ENCODE measurements around the gene FXYD6. TPM values are rescaled to one million over a fixed set of nuclear protein-coding genes. Genes with fewer than 3 reads are reported as not detected.

The FXYD6 gene
- total and polyA plus RNA-seq, 2 of the 8 experiments (the other 6 are each of a cell fraction or from before 2014, with no cell fraction given): 44.6 to 117 TPM

GRCh38 chr11:117806846-117807245 lies 69.6 kb downstream of the FXYD6 start:
- H2BK15ac ChIP-seq (ENCODE audit: low read length): no peak overlapping the region
- H3K4me2 ChIP-seq (ENCODE audit: insufficient read depth in 1 of 2, low read depth in 2 of 2, low read length in 2 of 2): no peak overlapping the region
- H2BK12ac ChIP-seq (ENCODE audit: low read depth, low read length): no peak overlapping the region
- POLR2A ChIA-PET (ENCODE audit: partially characterized antibody): no interaction called here
- H3K9ac ChIP-seq (replicated peaks in 1 of 4; ENCODE audit: extremely low read depth in 1 of 4, low read depth in 3 of 4, low read length in 3 of 4): no peak overlapping the region
- H4K91ac ChIP-seq (replicated peaks; ENCODE audit: insufficient read length, low read length): no peak overlapping the region
- H4K8ac ChIP-seq (ENCODE audit: extremely low read depth, insufficient read depth, low read length): no peak overlapping the region
- H4K20me1 ChIP-seq (replicated peaks in 1 of 2; ENCODE audit: control insufficient read depth in 1 of 2, insufficient read depth in 2 of 2, low read length in 2 of 2): peaks cover 0 to 7% of the 10 kb centered on the region in 2 experiments
- CTCF ChIA-PET (ENCODE audit: partially characterized antibody): interaction anchor here (0.6 to 7.8 kb wide), 56 partner anchors 8 to 1840 kb away, joined by 3 to 163 read pairs (median 4); partner anchors contain the start of genes DSCAML1 and FXYD2
- no peaks in the 10 kb centered on the region; a peak in 1 of 7 replicates for H3K27me3 ChIP-seq (replicated peaks in 1 of 4; ENCODE audit: control insufficient read depth in 3 of 4, extremely low read depth in 1 of 4, insufficient read depth in 3 of 4, low read length in 3 of 4)
- no peak overlapping the region for H3K4ac ChIP-seq (replicated peaks; ENCODE audit: insufficient read length, low read depth, low read length)
- H3K27ac ChIP-seq (ENCODE audit: low read depth, low read length): no peak overlapping the region
- DNase-seq (ENCODE audit: low read depth in 1 of 2, low spot score in 2 of 2) (no peak), FAIRE-seq (no peak)
- no peak overlapping the region for H2AFZ ChIP-seq (ENCODE audit: low read length)
- no peaks in the 10 kb centered on the region for H3K79me1 ChIP-seq (ENCODE audit: low read depth, low read length)
- H4K5ac ChIP-seq (ENCODE audit: insufficient read length, low read depth, low read length): no peak overlapping the region
- no peak overlapping the region for H2AK5ac ChIP-seq (ENCODE audit: low read depth, low read length)
- TF ChIP-seq SUZ12 (IDR thresholded peaks at IDR 0.05; ENCODE audit: low read length) (no peak), KDM5A (IDR thresholded peaks at IDR 0.05; ENCODE audit: low read length) (no peak)
- H3K56ac ChIP-seq (replicated peaks; ENCODE audit: insufficient read length, low read depth, low read length): no peak overlapping the region
- H3K23me2 ChIP-seq (ENCODE audit: low read depth, low read length): peaks cover 4% of the 10 kb centered on the region; the same call in 1 of the 2 replicates
- H3K14ac ChIP-seq (ENCODE audit: insufficient read length): no peak overlapping the region
- no peak overlapping the region for H2BK20ac ChIP-seq (ENCODE audit: low read length)
- no peaks in the 10 kb centered on the region for H3K79me2 ChIP-seq (ENCODE audit: control insufficient read depth in 1 of 2, insufficient read depth in 2 of 2, low read length in 2 of 2)
- no peaks in the 10 kb centered on the region; a peak in 1 of 7 replicates for H3K4me1 ChIP-seq (replicated peaks in 1 of 4; ENCODE audit: control insufficient read depth in 3 of 4, insufficient read depth in 4 of 4, low read length in 3 of 4)
- no peaks in the 10 kb centered on the region; a peak in 1 of 8 replicates for H3K36me3 ChIP-seq (ENCODE audit: control insufficient read depth in 2 of 4, insufficient read depth in 4 of 4, low read length in 3 of 4)
- no peak overlapping the region for H2BK5ac ChIP-seq (ENCODE audit: low read depth, low read length)
- 90% methylated on average over 5 of the region's 5 CpGs; no CpG with 5 or more reads in 1 of the 2 experiments for WGBS, 2 experiments (ENCODE audit: extremely low coverage in 1 of 2, insufficient coverage in 1 of 2, insufficient read length in 1 of 2, insufficient replicate concordance in 2 of 2, low coverage in 1 of 2, low lambda C conversion rate in 2 of 2, missing lambda C conversion rate in 1 of 2)
- H2BK120ac ChIP-seq (replicated peaks; ENCODE audit: low read depth, low read length): no peak overlapping the region
- H3K4me3 ChIP-seq (ENCODE audit: extremely low read depth in 1 of 4, insufficient read depth in 2 of 4, low read depth in 3 of 4, low read length in 4 of 4): no peak overlapping the region
- H3K23ac ChIP-seq (ENCODE audit: insufficient read length): no peak overlapping the region
- no peak overlapping the region for H3K18ac ChIP-seq (ENCODE audit: extremely low read depth, low read length)
- no peaks in the 10 kb centered on the region for H3K9me3 ChIP-seq (ENCODE audit: insufficient read depth in 2 of 2, low read depth in 1 of 2, low read length in 1 of 2)
